GM13976 (cell line): ENCODE results near the gene LRRC43.
A peak's percentile ranks its signal among the peaks of the same experiment; 100 is the strongest.

ENCODE experiments used
- DNase-seq: peaks from one replicate; pipeline ENCODE4 v3.0.0; 2012; ENCODE audit warnings: low spot score
- CTCF ChIP-seq: IDR thresholded peaks from 2 replicates; pipeline ENCODE4 v1.5.1; 2012; ENCODE audit warnings: borderline replicate concordance, mild to moderate bottlenecking; ENCODE audit not compliant: insufficient read depth; ENCODE audit errors: extremely low read depth, missing control alignments, control extremely low read depth
- in situ Hi-C: fragments of 300-500 bp; cut with MboI; formaldehyde crosslinking; loops from one replicate; pipeline ENCODE4 v1.12.0; 2022; ENCODE audit warnings: low sequenced_read_pairs, mixed read lengths, inconsistent platforms; ENCODE audit not compliant: unreplicated experiment

LRRC43 gene

GRCh38 chr12:122189626-122190475 is 6.9 kb downstream of the LRRC43 start:
- no peak for DNase-seq
- in situ Hi-C loops = loop anchor here (5.0 kb wide), 1 partner anchor 48 kb away; no protein-coding TSS in a partner anchor
- no peak for TF ChIP-seq CTCF

GRCh38 chr12:122190842-122191668 is 8.1 kb downstream of the LRRC43 start:
- peak; percentile 83 for TF ChIP-seq CTCF
- DNase-seq = peak; percentile 89
- in situ Hi-C loops = loop anchor here (5.0 kb wide), 1 partner anchor 49 kb away; no protein-coding TSS in a partner anchor

- in situ Hi-C loops = loop anchor here (5.0 kb wide), 1 partner anchor 50 kb away; no protein-coding TSS in a partner anchor
- TF ChIP-seq CTCF = no peak
- no peak for DNase-seq
Observed at GRCh38 chr12:122192441-122192840, 9.5 kb downstream of the LRRC43 start.

- DNase-seq = no peak
- in situ Hi-C loops = loop anchor here (5.0 kb wide), 1 partner anchor 53 kb away; no protein-coding TSS in a partner anchor
- TF ChIP-seq CTCF = no peak
Observed at GRCh38 chr12:122194804-122195203, 11.9 kb downstream of the LRRC43 start.

GRCh38 chr12:122195405-122195804 is 12.5 kb downstream of the LRRC43 start:
- in situ Hi-C loops = no loop called here

More at GRCh38 chr12:122195405-122195804, 12.5 kb downstream of the LRRC43 start:
- no peak for TF ChIP-seq CTCF
- no peak for DNase-seq
